GM13976 (cell line): ENCODE data around the gene CCDC192.

Source experiments
- DNase-seq: peaks from one replicate; pipeline ENCODE4 v3.0.0; 2012; ENCODE audit warnings: low spot score
- CTCF ChIP-seq: IDR thresholded peaks from 2 replicates; pipeline ENCODE4 v1.5.1; 2012; ENCODE audit warnings: borderline replicate concordance, mild to moderate bottlenecking; ENCODE audit not compliant: insufficient read depth; ENCODE audit errors: extremely low read depth, missing control alignments, control extremely low read depth
- in situ Hi-C: fragments of 300-500 bp; cut with MboI; formaldehyde crosslinking; loops from one replicate; pipeline ENCODE4 v1.12.0; 2022; ENCODE audit warnings: low sequenced_read_pairs, mixed read lengths, inconsistent platforms; ENCODE audit not compliant: unreplicated experiment

CCDC192 gene

DNA sequence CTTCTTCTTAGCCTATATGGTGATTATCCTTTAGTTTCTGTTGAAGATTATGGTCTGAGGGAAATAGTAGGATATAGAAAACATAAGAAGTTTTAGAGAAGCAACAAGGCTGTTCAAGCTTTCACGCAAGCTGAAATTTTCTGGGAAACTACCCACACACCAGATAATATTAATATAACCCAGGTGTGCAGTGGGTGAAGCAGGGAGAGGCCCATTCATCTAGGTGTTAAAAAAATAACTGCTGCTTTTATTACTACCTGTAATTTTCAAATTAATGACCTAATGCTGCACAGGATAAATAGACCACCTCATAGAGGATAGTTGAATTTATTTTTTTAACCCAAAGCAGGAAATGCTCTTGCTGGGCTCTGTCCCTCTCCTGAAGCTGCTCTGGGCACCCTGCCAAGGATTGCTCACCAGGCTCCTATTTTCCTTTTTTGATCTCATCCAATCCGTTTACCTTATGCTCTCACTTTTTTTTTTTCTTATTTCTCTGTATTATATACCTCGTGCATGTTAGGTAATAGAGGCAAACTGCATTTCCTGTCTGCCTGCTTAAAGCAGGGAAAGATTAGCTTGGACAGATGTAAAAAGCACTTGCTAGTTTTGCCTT is 256.1 kb downstream of the CCDC192 start:
- in situ Hi-C loops: no loop called here
- no peak for TF ChIP-seq CTCF
- no peak for DNase-seq

- TF ChIP-seq CTCF: no peak
- in situ Hi-C loops: no loop called here
- no peak for DNase-seq
These were observed 257.1 kb downstream of the CCDC192 start for GRCh38 chr5:127960270-127960691.

DNA sequence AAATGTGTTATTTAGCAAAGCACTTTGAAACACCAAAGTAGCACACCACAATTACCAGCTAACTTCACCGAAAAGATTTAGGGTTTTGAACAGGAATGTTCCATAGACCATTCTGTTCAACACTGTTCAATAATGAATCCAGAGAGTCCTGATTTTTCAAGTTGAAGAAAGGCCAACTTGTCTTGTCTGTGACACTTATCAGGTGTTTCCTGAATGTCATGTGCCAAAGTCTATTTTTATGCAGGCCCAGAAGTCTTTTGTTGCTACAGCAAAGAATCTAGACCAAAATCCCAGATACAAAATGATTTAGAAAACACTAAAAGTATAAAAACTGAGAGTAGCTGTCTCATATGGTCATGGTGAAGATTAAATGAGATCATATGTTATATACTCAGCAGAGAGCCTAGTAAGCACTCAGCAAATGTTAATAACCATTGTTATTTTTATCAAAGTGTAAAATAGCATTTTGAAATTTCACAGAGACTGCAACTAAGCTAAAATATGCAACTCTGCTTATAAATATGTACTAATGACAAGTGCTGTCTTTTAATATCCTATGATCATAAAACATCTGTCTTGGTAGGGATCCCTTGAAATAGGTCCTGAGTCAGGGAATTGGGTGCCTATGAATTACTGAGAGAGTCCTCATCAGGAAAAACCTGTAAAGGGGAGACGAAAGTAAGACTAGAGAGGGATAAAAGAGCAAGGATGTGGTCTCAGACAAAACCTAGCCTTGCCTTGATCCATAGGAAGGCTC is 258.0 kb downstream of the CCDC192 start:
- TF ChIP-seq CTCF: no peak
- no peak for DNase-seq
- in situ Hi-C loops: no loop called here

DNA sequence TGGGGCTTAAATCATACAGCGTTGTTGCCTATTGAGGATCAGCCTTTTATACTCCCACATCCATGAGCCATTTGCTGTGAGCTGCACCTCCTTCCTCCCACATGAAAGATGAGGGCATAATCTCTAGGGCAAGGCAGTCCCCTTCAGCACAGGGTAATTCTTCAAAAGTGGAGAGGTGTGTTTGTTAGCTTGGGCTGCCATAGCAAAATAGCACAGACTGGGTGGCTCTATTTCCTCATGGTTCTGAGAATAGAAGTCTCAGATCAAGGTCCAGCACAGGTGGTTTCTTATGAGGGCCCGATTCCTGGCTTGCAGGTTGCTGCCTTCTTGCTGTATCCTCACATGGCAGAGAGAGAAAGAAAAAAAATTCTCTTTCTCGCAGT is 258.6 kb downstream of the CCDC192 start:
- DNase-seq: no peak
- in situ Hi-C loops: no loop called here
- no peak for TF ChIP-seq CTCF

- no peak for TF ChIP-seq CTCF
- no peak for DNase-seq
- in situ Hi-C loops: no loop called here
These were observed 259.3 kb downstream of the CCDC192 start for GRCh38 chr5:127962491-127962890.

GRCh38 chr5:127963233-127963632 is 260.0 kb downstream of the CCDC192 start:
- no peak for TF ChIP-seq CTCF
- in situ Hi-C loops: no loop called here
- DNase-seq: no peak
